HG03378 (cell line): ENCODE measurements around the gene UBE2I.
A peak's percentile ranks its signal among the peaks of the same experiment; 100 is the strongest.

Experiments
- ATAC-seq: cut with Tn5 transposase; IDR thresholded peaks from one replicate; pipeline ENCODE4 v1.9.1; 2021; ENCODE audit warnings: mild to moderate bottlenecking, moderate library complexity; ENCODE audit not compliant: unreplicated experiment

Gene UBE2I

GRCh38 chr16:1341495-1342420 lies 32.3 kb downstream of the UBE2I start:
- ATAC-seq = no peak

DNA sequence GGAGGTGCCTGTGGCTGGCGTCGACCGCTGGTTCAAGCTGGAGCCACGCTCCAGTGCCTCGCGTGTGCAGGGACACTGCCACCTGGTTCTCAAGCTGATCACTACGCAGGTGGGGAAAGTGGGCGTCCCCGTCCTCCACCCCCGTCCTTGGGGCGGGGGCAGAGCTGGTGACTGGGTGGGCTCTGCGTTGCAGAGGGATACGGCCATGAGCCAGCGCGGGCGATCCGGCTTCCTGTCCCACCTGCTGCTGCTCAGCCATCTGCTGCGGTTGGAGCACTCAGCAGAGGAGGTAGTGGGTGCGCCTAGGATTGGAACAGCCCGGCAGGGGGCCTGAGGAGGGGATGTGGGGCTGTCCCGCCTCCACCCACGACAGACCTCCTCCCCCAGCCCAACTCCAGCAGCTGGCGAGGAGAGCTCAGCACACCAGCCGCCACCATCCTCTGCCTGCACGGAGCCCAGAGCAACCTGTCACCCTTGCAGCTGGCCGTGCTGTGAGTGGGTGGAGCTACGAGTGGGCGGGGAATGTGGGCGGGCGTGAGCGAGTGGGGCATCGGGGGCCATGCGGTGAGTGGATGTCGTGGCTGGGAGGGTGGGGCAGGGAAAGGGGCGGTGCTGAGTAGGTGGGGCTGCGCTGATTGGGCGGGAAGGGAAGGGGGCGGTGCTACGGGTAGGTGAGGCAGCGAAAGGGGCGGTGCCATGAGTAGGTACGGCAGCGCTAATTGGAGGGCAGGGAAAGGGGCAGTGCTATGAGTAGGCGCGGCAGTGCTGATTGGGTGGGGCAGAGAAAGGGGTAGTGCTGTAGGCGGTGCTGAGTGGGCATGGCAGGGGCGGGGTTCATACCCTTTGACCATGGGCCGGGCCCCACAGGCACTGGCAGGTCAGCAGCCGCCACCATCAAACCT lies 33.3 kb downstream of the UBE2I start:
- ATAC-seq = peak; percentile 75

DNA sequence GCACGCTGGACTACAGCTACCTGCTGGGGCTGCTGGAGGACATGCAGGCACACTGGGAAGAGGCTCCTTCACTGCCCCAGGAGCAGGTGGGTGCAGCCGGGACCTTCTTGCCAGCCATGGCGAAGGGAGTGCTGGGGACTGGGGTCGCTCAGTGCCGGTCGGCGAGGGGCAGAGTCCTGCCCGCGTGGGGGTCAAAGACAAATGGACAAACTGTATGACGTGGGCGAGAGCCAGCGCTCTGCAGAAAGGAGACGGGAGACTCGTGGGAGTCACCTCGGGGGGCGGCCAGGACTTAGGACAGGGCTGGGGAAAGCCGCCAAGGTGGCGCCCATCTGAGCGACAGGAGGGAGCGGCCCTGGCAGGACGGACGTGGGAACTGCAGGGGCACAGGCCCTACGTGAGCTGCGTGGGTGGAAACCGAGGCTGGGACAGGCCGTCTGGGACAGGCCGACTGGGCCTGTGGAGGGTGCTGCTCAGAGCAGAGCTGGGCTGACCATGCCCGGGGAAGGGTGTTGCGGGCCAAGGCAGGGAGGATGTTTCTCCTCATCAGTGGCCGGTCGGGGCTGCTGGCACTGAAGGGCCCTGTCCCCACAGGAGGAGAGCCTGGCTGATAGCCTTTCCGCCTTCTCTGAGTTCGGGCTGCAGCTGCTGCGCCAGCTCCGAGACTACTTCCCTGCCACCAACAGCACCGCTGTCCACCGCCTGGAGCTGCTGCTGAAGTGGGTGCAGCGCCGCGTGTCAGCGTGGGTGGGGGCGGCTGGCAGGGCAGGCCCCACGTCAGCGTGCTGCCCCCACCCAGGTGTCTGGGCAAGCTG lies 34.2 kb downstream of the UBE2I start:
- ATAC-seq = peak; percentile 7

GRCh38 chr16:1344499-1344898 lies 35.1 kb downstream of the UBE2I start:
- ATAC-seq = no peak

DNA sequence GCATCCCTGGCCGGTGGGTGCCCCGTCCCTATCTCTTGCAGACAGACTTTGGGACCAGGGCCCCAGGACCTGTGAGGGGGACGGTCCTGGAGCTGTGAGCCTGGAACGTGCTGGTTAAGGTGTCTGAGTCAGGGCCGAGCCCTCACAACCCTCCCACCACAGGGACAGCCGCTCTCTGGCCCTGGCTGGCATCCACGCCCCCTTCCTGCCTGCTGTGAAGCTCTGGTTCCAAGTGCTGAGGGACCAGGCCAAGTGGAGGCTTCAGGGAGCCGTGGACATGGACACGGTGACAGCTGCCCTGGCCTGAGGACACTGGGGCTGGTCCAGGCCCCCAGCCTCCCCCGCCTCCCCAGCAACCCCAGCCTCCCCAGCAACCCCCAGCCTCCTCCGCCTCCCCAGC lies 35.7 kb downstream of the UBE2I start:
- ATAC-seq = no peak

- ATAC-seq = no peak
Measured at GRCh38 chr16:1345651-1346421, 36.4 kb downstream of the UBE2I start.

DNA sequence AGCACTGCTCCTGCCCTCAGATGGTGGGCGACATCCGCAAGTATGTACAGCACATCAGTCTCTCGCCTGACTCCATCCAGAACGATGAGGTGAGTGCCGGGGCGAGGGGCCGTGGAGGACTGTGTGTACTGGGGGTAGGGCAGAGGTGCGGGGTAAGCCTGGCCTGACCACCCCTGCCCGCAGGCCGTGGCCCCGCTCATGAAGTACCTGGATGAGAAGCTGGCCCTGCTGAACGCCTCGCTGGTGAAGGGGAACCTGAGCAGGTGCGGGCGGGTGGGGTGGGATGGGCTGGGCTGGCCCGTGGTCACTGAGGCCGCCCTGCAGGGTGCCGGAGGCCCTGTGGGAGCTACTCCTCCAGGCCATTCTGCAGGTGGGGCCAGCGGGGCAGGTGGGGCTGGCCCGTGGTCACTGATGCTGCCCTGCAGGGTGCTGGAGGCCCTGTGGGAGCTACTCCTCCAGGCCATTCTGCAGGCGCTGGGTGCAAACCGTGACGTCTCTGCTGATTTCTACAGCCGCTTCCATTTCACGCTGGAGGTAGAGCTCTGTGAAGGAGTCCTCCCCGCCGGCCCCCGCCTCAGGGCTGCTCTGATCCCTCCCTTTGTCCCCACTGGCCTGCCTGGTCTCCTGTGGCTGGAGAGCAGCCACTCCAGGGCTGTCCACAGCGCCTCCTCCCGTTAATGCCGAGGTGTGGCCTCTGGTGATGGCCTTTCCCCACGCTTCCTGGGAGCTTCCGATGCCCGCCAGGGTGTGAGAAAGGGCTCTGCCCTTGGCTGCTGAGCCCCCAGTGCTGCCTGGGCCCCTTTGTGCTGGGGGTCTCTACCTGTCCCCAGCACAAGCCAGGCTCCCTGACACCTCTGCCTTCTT lies 37.2 kb downstream of the UBE2I start:
- no peak for ATAC-seq

GRCh38 chr16:1347286-1347855 lies 37.9 kb downstream of the UBE2I start:
- ATAC-seq = no peak

GRCh38 chr16:1347962-1348361 lies 38.5 kb downstream of the UBE2I start:
- ATAC-seq = no peak

- ATAC-seq = no peak
Measured at GRCh38 chr16:1348441-1348840, 39.0 kb downstream of the UBE2I start.

GRCh38 chr16:1348926-1349325 lies 39.5 kb downstream of the UBE2I start:
- ATAC-seq = no peak

- ATAC-seq = no peak
Measured at GRCh38 chr16:1349351-1349750, 39.9 kb downstream of the UBE2I start.

DNA sequence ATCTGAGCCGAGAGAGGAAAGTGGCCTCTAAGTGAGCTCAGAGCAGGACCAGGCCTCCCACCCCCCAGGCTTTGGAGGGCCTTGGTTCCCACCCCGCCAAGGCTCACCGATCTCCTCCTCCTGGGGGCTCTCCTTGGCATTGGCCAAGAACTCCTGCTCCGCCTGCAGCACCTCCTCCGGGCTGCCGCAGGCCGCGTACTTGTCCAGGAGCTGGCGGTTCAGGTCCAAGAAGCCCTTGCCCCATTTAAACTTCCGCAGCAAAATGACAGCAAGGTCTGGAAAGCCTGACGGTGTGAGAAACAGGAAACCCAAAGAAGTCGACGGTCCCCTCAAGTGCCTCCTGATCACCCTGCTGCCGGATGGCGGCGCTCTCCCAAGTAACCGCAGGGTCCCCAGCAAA lies 40.5 kb downstream of the UBE2I start:
- no peak for ATAC-seq

GRCh38 chr16:1350691-1351090 lies 41.3 kb downstream of the UBE2I start:
- ATAC-seq = no peak

DNA sequence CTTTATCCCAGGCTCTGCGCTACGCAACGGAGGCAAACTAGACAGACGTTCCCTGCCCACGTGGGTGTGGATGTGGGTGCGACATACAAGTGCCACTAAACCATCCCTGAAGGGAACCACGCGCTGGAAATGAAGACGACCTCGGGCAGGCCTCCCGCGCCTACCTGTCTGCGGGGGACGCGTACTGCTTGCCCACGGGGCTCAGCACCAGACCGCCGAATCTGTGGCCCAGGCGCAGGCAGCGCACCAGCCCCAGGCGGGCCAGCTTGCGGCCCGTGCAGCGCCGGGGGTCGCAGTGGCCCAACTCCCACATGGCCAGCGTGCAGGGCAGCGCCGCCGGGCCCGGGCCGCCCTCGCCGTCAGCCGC lies 41.8 kb downstream of the UBE2I start:
- peak; percentile 9 for ATAC-seq

GRCh38 chr16:1351582-1352362 lies 42.3 kb downstream of the UBE2I start, which contains the start of the genes GNPTG and TSR3:
GNPTG (plus strand) TSS chr16:1351931; CDS start chr16:1351966, 35 bp downstream.
TSR3 (minus strand) TSS chr16:1351878; CDS start chr16:1351804, 74 bp downstream.
- ATAC-seq = peak; percentile 36

GRCh38 chr16:1354815-1355540 lies 45.5 kb downstream of the UBE2I start:
- ATAC-seq = no peak
